AG08395 (cell line): ENCODE results near the gene APBA2.

Source experiments
- DNase-seq: peaks from one replicate; pipeline ENCODE4 v3.0.0; 2012; ENCODE audit warnings: mixed read lengths, low spot score

Gene APBA2

DNA sequence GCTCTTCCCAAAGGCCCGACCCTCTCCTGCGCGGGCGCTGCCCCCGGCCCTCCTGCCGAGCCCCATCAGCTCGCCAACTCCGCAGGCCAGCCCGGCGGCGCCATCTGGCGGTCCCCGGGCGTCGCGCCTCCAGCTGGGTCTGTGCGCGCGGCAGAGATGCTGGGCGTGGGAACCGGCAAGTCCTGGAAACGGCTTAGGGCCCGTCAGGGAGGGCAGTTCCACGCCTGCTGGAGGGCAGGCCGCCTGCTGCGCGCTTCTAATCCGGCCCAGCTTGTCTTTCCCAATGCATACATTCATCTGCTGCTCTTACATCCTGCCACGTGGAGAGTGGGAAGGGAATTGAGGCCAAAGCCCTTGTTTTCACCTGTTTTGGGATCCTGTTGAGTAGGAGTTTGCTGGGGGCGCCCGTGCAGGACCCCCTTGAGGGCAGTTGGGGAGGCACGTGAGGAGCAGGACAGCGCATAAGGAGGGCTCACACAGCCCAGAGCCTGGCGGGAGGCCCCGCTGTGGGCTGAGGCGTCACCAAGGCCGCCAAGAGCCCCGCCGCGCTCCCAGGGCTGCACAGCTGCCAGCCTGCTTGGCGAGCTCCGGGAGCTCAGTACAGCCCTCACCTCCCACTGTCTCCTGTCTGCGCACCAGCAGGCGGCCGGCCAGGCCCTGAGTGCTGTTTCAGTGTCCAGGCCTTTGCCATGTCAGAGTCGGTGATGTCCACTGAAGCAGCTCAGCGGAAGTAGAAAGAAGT lies 218.2 kb downstream of the APBA2 start:
- peak; percentile 85 for DNase-seq

DNA sequence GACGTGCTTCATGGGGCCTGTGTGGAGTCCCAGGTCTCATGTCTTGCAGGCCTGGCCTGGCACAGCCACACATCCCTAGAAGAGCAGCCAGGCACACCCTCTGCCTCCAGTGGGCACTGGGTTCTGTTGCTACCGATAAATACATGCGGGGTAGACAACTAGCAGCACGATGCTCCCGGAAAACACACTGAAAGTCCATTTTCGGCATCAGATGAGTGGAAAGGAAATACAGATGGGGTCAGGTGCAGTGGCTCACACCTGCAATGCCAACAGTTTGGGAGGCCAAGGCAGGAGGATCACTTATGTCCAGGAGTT lies 218.7 kb downstream of the APBA2 start:
- DNase-seq, result no peak

DNA sequence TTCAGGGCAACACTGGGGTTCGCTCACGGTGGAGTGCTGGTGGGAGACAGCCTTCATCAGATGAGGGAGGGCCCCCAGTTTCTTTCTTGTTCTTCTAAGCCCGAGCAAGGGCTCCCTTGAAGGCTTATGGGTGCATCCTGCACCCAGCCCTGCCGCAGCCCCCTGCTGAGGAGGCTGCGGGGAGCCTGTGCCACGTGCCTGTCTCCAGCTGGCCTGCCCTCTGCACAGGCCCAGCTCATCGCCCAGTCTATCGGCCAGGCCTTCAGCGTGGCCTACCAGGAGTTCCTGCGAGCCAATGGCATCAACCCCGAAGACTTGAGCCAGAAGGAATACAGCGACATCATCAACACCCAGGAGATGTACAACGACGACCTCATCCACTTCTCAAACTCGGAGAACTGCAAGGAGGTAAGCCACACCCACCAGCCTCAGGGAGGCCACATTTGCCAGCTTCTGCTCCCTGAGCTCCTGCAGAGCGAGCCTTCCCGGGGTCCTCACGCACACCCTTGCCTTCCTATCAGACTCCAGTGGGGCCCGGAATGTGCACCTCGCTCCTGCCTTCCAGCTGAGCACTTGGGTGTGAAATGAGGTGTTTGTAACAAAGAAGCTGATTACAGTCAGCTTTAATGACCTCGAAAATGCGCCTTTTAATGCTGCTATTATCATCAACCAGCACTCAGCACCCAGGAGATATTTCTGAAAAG lies 219.5 kb downstream of the APBA2 start:
- no peak for DNase-seq

DNA sequence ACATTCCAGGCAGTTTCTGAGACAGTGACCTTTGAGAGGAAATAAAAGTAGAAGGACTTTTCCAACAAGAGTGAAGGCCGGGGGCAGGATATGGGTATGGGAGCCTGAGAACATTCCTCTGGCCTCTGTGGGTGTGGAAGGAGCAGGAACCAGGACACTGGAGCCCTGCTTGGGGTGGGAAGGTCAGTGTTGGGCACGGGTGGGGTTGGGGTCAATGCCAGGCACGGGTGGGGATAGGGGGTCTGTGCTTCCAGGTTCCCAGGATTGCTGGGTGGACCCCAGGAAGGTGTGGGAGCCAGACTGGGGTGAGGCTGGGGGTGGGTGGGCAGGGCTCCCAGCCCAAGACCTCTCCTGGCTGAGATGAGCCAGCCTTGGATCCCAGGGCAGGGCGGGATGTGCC lies 220.3 kb downstream of the APBA2 start:
- no peak for DNase-seq

DNA sequence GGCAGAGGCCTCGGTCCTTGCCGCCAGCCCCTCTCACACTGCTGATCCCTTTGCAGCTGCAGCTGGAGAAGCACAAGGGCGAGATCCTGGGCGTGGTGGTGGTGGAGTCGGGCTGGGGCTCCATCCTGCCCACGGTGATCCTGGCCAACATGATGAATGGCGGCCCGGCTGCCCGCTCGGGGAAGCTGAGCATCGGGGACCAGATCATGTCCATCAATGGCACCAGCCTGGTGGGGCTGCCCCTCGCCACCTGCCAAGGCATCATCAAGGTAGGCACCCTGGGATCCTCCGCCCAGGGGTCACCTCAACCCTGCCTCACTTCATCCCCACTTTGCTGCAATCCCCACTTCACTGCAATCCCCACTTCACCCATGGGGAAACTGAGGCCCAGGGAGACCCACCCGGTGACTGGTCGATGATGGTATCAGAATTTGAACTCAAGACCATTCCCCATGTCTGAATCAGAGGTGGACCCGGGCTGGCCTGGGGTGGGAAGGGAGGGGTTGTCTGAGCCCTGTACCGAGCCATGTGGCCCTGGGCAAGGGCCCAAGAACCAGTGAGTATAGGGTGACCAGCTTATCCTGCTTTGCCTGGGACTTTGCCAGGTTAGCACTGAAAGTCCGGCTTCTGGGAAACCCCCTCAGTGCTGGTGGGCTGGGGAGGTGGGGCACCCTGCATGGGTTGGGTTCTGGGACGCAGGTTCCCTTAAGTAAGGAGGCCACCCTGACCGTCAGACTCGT lies 220.9 kb downstream of the APBA2 start:
- no peak for DNase-seq

DNA sequence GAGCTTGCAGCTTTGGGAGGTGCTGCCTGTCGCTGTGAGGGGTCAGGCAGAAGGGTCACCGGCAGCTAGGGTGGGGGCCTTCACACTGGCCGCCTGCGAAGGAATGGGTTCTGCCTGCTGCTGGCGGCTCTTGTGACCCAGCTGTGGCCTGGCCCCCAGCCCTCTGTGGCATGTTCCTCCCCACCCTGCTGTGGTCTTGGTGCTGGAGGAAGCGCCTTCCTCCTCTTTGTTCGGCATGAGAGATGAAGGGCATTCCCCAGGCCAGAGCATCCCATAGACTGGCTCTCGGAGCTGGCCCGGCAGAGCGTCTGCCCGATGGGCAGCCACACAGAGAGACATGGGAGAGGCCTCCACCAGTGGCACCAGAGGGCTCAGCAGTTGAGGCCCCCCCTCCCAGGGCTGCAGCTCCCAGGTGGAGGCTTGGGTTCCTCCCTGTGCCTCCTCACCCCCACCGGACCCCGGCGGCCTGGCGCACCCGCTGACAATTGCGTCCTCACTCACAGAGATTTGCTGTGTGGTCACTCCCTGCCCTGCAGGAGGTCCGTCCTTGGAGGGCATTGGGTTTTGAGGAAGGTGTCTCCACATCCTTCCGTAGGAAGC lies 221.6 kb downstream of the APBA2 start:
- DNase-seq, result no peak

DNA sequence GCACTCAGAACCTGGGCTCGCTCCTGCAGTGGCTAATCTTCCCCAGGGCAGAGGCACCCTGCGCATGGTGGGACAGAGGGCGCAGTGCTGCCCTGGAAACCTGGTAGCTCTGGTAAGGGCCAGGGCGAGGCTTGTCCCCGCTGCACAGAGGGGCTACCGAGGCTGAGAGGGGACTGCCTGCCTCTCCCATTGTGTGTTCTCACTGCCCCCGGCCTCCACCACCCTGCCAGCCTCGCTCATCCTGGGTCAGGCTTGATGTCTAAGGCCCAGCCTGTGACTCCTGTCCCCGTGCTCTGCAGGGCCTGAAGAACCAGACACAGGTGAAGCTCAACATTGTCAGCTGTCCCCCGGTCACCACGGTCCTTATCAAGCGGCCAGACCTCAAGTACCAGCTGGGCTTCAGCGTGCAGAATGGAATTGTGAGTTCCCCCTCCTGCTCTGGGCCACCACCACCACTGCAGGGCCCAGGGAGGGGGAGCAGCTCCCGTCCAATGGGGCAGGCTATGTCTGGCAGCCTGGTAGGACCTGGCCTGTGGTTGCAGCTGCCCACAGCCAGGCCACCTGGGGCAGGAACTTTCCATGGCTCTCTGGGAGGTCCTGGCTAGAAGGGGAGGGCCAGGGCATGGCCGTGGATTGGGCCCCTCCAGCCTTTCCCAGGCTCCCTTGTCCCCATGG lies 222.3 kb downstream of the APBA2 start:
- DNase-seq, result no peak

DNA sequence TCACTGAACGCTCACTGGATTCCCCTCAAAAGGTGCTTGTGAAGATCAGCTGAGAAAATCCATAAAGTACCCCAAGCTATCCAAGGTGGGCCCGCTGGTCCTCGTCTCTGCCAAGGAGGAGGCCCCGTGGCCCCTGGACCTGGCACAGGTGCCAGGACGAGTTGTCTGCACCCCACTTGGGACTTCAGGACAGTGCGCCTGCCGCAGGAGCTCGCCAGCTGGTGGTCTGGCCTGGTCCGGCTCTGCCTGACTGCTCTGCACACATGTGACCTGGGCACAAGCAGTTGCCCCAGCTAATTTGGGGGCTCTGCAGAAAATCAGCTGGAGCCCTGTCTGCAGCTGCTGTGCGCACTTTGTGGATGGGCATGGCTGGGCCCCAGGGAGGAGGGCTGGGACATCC lies 224.0 kb downstream of the APBA2 start:
- no peak for DNase-seq

DNA sequence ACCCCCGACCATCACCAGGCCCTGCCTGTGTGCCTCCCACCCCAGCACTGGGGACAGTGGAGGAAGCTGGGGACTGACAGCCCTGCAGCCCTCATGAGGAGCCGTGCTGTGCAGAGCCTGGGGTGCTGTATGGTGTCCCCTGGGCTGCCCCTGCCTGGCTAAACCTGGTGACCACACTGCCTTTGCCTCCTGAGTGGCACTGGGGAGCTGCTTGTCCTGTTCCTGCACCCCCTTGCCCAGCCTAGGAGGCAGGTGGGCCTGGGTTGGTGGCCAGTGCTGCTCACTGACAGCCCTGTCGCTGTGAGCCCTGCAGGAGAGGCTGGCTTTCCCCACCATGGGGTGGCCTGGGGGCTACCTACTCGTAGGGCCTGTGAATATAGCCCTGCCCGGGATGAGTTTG lies 224.4 kb downstream of the APBA2 start:
- DNase-seq, result no peak

DNA sequence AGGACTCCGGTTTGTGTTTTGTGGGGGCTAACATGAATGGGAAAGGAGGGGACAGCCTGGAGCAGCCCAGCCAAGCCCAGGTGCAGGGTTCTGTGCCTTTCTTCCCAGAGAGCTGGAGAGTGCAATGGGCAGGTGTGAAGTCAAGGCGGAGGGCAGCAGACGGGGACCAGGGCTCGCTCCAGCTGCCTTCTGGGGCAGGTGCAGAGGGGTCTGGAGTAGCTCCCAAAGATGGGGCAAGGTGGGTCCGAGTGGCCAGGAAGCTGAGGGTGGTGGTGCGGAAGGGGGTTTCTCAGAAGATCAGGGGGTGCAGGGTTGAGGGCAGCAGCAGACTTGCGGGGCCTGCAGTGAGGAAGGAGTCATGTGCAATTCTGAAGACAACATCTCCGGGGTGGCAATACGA lies 225.0 kb downstream of the APBA2 start:
- no peak for DNase-seq

DNA sequence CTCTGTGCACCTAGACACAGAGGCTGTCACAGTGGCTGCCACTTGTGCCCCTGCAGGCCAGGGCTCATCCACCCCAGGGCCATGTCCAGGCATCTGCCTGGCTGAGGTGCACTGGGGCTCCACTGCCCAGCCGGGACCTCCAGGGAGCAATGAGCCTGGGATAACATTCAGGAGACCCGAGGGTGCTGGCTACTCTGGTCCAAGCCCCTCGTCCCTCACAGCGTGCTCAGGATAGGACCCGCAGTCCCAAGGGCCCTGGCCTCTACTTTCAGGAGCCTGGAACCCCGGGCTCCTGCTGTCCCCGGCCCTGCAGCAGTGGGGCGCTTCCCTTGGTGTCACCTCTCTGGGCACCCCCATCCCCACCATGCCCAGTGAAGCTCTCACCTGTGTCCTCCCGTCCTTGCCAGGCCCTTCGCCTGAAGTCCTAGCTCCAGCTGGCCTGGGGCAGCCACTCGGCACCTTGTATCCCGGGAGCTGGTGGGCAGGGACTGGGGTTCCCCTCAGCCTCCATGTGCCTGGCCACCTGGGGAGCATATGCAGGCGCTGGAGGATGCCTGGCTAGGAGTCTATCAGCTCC lies 226.0 kb downstream of the APBA2 start:
- DNase-seq, result no peak

DNA sequence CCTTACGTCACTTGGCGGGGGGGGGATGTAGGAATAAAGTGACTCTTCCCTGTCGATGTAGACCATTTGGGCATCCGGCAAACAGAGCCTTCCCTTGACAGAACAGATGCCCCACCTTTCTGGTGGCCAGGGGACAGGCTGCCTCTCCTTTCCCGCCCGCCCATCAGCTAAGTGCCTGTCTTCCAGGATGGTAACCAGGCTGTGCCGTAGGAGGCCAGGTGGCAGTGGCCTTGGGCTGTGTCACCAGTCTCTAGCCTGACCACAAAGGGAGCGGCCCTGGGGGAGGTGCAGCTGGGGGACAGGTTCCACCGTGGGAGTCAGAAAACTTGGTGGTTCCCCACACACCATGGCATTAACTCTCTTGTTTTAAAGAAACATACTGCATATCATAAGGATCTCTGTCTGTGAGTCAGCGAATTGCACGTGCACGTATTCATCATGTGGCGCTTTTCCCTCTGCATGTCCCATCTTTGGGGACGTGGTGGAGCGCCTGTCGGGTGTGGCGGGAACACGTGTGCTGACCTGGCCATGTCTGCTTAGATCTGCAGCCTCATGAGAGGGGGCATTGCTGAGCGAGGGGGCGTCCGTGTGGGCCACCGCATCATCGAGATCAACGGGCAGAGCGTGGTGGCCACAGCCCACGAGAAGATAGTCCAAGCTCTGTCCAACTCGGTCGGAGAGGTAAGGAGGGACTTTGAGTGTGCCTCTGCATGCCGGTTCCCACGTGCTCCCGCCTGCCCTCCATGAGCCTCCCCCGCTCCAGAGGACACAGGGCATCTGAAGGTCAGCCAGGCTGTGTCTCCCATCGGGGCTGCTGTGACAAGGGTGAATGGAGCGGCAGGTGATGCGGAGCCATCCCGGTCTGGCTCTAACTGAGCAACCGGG lies 227.8 kb downstream of the APBA2 start:
- DNase-seq, result no peak

DNA sequence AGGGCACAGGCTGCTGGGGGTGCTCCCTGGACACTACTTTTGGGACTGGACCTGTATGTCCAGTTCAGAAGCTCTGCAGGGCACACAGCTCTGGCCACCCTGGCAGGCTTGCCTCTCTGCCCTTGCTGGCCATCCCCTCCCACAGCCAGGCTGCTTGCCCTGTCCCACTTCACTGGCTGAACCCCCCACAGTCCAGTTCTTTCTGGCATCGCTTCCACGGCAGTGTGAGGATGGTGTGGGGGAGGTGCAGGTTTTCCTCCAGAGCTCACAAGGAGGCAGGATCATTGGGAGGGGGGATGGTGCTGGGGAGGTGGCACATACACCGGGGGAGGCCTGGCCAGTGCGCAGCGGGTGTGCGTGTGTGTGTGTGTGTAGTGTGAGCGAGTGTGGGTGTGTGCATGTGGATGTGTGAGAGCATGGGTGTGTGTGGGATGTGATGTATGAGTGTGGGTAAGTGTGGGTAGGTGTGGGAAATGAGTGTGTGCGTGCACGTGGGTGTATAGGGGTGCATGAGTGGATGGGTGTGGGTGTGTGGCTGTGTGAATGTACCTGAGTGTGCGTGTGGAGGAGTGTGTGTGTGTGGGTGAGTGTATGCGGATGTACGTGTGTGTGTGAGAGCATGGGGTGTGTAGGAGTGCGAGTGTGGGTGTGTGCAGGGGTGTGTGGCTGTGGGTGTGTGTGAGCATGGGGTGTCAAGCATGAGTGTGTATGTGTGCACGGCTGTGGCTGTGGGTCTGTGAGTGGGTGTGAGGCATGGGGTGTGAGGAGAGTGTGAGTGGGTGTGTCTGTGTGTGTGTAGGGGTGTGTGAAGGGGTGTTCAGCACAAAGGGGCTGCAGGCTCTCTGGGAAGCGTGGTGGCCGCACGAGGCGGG lies 228.7 kb downstream of the APBA2 start:
- DNase-seq, result no peak

DNA sequence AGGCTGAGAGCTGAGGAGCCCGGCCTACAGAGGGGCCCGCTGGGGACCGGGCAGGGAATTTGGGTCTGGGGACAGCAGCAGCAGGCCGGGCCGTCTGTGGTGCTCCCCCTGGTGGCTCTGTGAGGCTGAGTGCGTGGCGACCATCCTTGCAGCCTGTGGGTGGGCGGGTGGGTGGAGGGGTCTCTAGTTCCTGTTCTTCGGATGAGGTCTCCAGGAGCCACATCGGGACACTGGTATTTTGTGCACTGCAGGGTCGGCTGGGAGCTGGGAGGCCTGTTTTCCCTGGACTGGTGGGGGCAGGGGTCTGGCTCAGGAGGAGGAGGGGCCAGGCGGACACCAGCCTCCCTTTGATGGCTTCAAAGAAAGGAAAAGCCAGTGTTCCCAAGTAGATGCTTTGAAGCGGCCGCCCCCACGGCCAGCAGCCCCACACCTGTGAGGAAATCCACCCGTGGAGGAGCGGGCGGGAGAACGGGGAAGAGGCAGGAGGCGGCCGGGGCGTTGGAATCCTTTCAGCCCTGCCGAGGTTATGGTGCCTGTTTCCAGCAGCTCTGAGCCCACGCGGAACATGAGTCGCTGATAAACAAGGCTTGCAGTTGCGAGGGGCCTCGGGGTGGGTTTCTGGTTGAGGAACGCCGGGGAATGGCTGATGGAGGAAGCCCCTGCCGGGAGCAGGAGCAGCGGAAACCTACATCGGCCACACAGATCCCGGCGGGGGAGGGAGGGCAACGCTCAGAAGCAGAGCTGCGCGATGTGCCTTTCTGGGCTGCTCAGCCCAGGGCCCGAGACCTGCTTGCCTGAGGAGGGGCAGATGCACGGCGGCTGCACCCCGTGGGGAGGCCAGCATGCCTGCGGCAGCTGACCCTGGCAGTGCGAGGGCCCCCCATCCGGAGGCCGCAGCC lies 229.6 kb downstream of the APBA2 start:
- peak; percentile 22 for DNase-seq

DNA sequence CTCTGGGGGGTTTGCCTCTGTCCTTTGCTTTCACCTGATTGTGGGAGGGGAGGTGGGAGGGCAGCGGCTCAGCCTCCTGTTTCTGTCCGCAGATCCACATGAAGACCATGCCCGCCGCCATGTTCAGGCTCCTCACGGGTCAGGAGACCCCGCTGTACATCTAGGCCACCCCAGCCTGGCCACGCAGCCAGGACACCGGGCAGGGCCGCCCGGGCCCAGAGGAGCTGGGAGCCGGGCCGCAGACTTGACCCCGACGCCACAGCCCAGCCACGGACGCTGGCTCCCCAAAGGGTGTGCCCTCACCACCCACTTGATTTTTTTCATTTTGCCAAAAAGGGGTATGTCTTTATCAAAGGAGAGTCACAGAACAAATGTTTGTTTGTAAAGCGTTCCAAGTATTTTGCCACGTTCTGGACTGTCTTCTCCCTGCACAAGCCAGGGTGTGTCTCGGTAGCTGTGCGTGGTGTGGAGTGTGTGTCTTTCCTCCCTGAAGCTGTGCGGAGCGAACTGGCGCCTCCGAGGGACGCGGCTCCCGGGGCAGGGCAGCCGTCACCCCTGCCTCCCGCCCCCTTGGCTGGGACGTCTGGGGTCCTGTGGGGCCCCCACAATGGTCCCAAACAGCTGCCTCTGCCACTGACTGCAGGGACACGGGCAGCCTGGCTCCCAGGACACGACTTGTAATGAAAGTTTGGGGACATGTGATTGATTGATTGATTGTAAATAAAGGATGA lies 231.4 kb downstream of the APBA2 start:
- no peak for DNase-seq

DNA sequence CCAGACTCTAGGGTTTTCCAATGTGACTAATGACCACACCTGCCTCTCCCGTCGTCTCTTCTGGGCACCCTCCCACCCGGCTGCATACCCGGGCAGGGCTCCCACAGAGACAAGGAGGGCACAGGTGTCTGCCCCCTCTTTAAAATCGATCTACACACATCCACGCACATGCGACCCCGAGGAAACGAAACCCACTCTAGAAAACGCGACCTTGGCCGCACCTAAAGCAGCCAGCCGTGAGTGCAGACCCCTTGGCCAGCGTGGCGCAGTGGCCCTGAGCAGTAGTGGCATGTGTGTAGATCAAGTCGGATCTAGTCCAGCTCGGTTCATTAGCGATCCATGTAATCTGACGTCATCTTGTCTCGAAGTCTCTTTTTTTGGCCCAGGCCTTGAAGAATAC lies 232.0 kb downstream of the APBA2 start:
- no peak for DNase-seq

DNA sequence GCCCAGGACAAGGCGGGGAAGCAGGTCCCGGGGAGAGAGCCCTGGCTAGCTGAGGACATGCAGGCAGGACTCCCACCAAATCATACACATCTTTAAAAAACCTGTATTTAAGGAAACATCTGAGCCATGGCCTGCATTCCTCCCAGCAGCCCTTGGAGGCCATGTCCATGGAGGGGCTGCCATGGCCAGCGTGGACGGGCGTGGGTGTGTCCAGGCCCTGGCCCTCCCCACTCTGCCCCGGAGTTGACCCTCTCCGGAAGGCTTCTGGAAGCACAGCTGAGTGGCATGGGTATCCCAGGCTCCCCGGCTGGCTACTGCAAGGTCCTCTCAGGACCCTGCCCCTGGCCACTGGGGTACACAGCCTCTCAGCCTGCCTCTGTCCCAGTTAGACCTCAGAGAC lies 234.1 kb downstream of the APBA2 start:
- no peak for DNase-seq
